ENCODE data around the gene FAM78B.

FAM78B gene

GRCh38 chr1:166190400-166190799 lies 23.6 kb upstream of the FAM78B start:
- DNase-seq (ENCODE audit: low read depth): no peak
- H3K4me3 ChIP-seq (ENCODE audit: low read depth, low read length): no peak overlapping the region
- no peak for TF ChIP-seq CTCF (IDR thresholded peaks at IDR 0.05; ENCODE audit: insufficient read depth, low read depth, low read length, missing control alignments)

- H3K4me3 ChIP-seq (ENCODE audit: low read depth, low read length): no peak overlapping the region
- DNase-seq (ENCODE audit: low read depth): no peak
- no peak for TF ChIP-seq CTCF (IDR thresholded peaks at IDR 0.05; ENCODE audit: insufficient read depth, low read depth, low read length, missing control alignments)
Observed at GRCh38 chr1:166189126-166189525, 22.3 kb upstream of the FAM78B start.

GRCh38 chr1:166185526-166185925 lies 18.7 kb upstream of the FAM78B start:
- no peak for DNase-seq (ENCODE audit: low read depth)
- no peak overlapping the region for H3K4me3 ChIP-seq (ENCODE audit: low read depth, low read length)
- no peak for TF ChIP-seq CTCF (IDR thresholded peaks at IDR 0.05; ENCODE audit: insufficient read depth, low read depth, low read length, missing control alignments)

GRCh38 chr1:166184897-166185296 lies 18.1 kb upstream of the FAM78B start:
- DNase-seq (ENCODE audit: low read depth): no peak
- H3K4me3 ChIP-seq (ENCODE audit: low read depth, low read length): no peak overlapping the region
- no peak for TF ChIP-seq CTCF (IDR thresholded peaks at IDR 0.05; ENCODE audit: insufficient read depth, low read depth, low read length, missing control alignments)

- no peak for TF ChIP-seq CTCF (IDR thresholded peaks at IDR 0.05; ENCODE audit: insufficient read depth, low read depth, low read length, missing control alignments)
- DNase-seq (ENCODE audit: low read depth): no peak
- H3K4me3 ChIP-seq (ENCODE audit: low read depth, low read length): no peak overlapping the region
Observed at GRCh38 chr1:166184012-166184411, 17.2 kb upstream of the FAM78B start.

GRCh38 chr1:166182281-166182680 lies 15.5 kb upstream of the FAM78B start:
- no peak overlapping the region for H3K4me3 ChIP-seq (ENCODE audit: low read depth, low read length)
- TF ChIP-seq CTCF (IDR thresholded peaks at IDR 0.05; ENCODE audit: insufficient read depth, low read depth, low read length, missing control alignments): no peak
- peak; percentile 29 for DNase-seq (ENCODE audit: low read depth)

- H3K4me3 ChIP-seq (ENCODE audit: low read depth, low read length): no peak overlapping the region
- no peak for DNase-seq (ENCODE audit: low read depth)
- no peak for TF ChIP-seq CTCF (IDR thresholded peaks at IDR 0.05; ENCODE audit: insufficient read depth, low read depth, low read length, missing control alignments)
Observed at GRCh38 chr1:166176416-166176815, 9.6 kb upstream of the FAM78B start.

Data from GM12865 (cell line).